HG03571 (cell line): Measurements from ENCODE around the gene TAS2R46.
"Not testable (repeated sequence)": the region's sequence is repeated elsewhere in the genome, so short reads cannot be mapped to it uniquely, and the experiment has no call there.

Experiments used
- ATAC-seq: cut with Tn5 transposase; IDR thresholded peaks from one replicate; pipeline ENCODE4 v1.9.1; 2021; ENCODE audit not compliant: unreplicated experiment

TAS2R46 gene

GRCh38 chr12:11062194-11062593 is at the start of gene TAS2R46:
Gene TAS2R46, minus strand, starts transcription at chr12:11062294. Its CDS starts 0 bp downstream, at chr12:11062294.
- ATAC-seq: not testable (repeated sequence)

- ATAC-seq: not testable (repeated sequence)
These were observed 49.1 kb upstream of the TAS2R46 start for GRCh38 chr12:11111213-11111612.

GRCh38 chr12:11108862-11109261 is 46.8 kb upstream of the TAS2R46 start:
- no peak for ATAC-seq

GRCh38 chr12:11107719-11108118 is 45.6 kb upstream of the TAS2R46 start:
- ATAC-seq: no peak

GRCh38 chr12:11106288-11106687 is 44.2 kb upstream of the TAS2R46 start:
- no peak for ATAC-seq

- no peak for ATAC-seq
These were observed 43.5 kb upstream of the TAS2R46 start for GRCh38 chr12:11105546-11105945.

GRCh38 chr12:11094910-11095309 is 32.8 kb upstream of the TAS2R46 start:
- ATAC-seq: not testable (repeated sequence)

GRCh38 chr12:11092128-11092527 is 30.0 kb upstream of the TAS2R46 start, which contains the start of gene TAS2R43:
Gene TAS2R43, minus strand, starts transcription at chr12:11092313. Its CDS starts 84 bp downstream, at chr12:11092229.
- no peak for ATAC-seq

GRCh38 chr12:11089246-11089645 is 27.2 kb upstream of the TAS2R46 start:
- no peak for ATAC-seq

GRCh38 chr12:11085419-11085818 is 23.3 kb upstream of the TAS2R46 start:
- peak; percentile 60 for ATAC-seq

- no peak for ATAC-seq
These were observed 19.9 kb upstream of the TAS2R46 start for GRCh38 chr12:11081987-11082386.

- no peak for ATAC-seq
These were observed 16.2 kb upstream of the TAS2R46 start for GRCh38 chr12:11078246-11078645.

GRCh38 chr12:11075642-11076041 is 13.5 kb upstream of the TAS2R46 start:
- ATAC-seq: peak; percentile 70

GRCh38 chr12:11071414-11071813 is 9.3 kb upstream of the TAS2R46 start:
- ATAC-seq: no peak

- ATAC-seq: no peak
These were observed 8.9 kb upstream of the TAS2R46 start for GRCh38 chr12:11070999-11071398.

GRCh38 chr12:11069854-11070365 is 7.8 kb upstream of the TAS2R46 start:
- no peak for ATAC-seq

GRCh38 chr12:11067514-11067913 is 5.4 kb upstream of the TAS2R46 start:
- no peak for ATAC-seq

GRCh38 chr12:11059784-11060183 is 2.3 kb downstream of the TAS2R46 start:
- ATAC-seq: no peak

GRCh38 chr12:11059041-11059440 is 3.1 kb downstream of the TAS2R46 start:
- ATAC-seq: no peak

GRCh38 chr12:11055306-11055705 is 6.8 kb downstream of the TAS2R46 start:
- no peak for ATAC-seq

- not testable (repeated sequence) for ATAC-seq
These were observed 12.1 kb downstream of the TAS2R46 start for GRCh38 chr12:11049806-11050531.

- not testable (repeated sequence) for ATAC-seq
These were observed 20.7 kb downstream of the TAS2R46 start for GRCh38 chr12:11041366-11041765.

GRCh38 chr12:11040162-11040561 is 21.9 kb downstream of the TAS2R46 start:
- ATAC-seq: no peak
